Gastroesophageal sphincter (tissue), 3 donors: ENCODE data around the gene NEK7.

Source experiments
- CTCF ChIP-seq, 4 experiments: fragments of 200-600 bp in 2 of 4; fragments of 450-650 bp in 2 of 4; sonication (generic) in 1 of 4; IDR thresholded peaks; one replicate each; pipeline ENCODE4 v1.5.1; 2017 to 2019; ENCODE audit warnings: antibody characterized with exemption in 4 of 4, mild to moderate bottlenecking in 2 of 4, moderate library complexity in 2 of 4
- POLR2A ChIP-seq, 2 donors: fragments of 450-650 bp; IDR thresholded peaks; one replicate each; pipeline ENCODE4 v1.6.1; 2017; ENCODE audit warnings: antibody characterized with exemption in 2 of 2, mild to moderate bottlenecking in 2 of 2, moderate library complexity in 1 of 2

- TF ChIP-seq CTCF (IDR thresholded peaks at IDR 0.05) (no peak), POLR2A (IDR thresholded peaks at IDR 0.05) (no peak)
Observed at GRCh38 chr1:198363625-198364151, 206.9 kb downstream of the NEK7 start.
